PC-9 (cell line): Measurements from ENCODE around the gene BRCA1. TPM values are rescaled to one million over a fixed set of nuclear protein-coding genes. Genes with fewer than 3 reads are reported as not detected.

Experiments used
- BruUV-seq: library from RNA; stranded (reverse); fragments of 400-500 nt; replicated peaks from 2 replicates; lab custom pipeline; 2021; lab: Mats Ljungman, UMichigan
- CTCF ChIA-PET: fragments of 300-600 bp; sonication (Branson Sonifier 250); formaldehyde crosslinking; loops from one replicate; lab custom pipeline; 2022; ENCODE audit warnings: antibody characterized with exemption; lab: Charles Lee
- POLR2A ChIA-PET: fragments of 300-600 bp; sonication (Branson Sonifier 250); formaldehyde crosslinking; loops from one replicate; lab custom pipeline; 2022; ENCODE audit warnings: antibody characterized with exemption; ENCODE audit not compliant: unreplicated experiment; lab: Charles Lee
- DNase-seq, 2 experiments: peaks; one replicate each; pipeline versions ENCODE4 v3.0.0 to v3.0.0-alpha.2; 2015 to 2022; ENCODE audit warnings: mixed read lengths in 1 of 2
- H2AFZ ChIP-seq: fragments of 200-600 bp; sonication (generic); 2 replicates; pipeline ENCODE4 v1.8.1; 2017; ENCODE audit warnings: antibody characterized with exemption
- H3F3A ChIP-seq: fragments of 200-600 bp; sonication (generic); 2 replicates; pipeline ENCODE4 v1.8.1; 2017; ENCODE audit warnings: antibody characterized with exemption, mild to moderate bottlenecking, low read depth; ENCODE audit not compliant: insufficient read depth
- H3K27ac ChIP-seq: fragments of 200-600 bp; sonication (generic); 2 replicates; pipeline ENCODE4 v1.6.1; 2016; ENCODE audit warnings: mixed run types
- H3K27me3 ChIP-seq: fragments of 200-600 bp; sonication (generic); 2 replicates; pipeline ENCODE4 v1.6.1; 2016; ENCODE audit warnings: low read depth, mixed run types; ENCODE audit not compliant: insufficient read depth
- H3K36me3 ChIP-seq: fragments of 200-600 bp; sonication (generic); 2 replicates; pipeline ENCODE4 v1.6.1; 2016; ENCODE audit warnings: low read depth, mixed run types
- H3K4me1 ChIP-seq: fragments of 200-600 bp; sonication (generic); replicated peaks from 2 replicates; pipeline ENCODE4 v1.6.1; 2016; ENCODE audit warnings: mixed run types; ENCODE audit not compliant: insufficient read depth
- H3K4me2 ChIP-seq: fragments of 200-600 bp; sonication (generic); 2 replicates; pipeline ENCODE4 v1.6.1; 2017; ENCODE audit warnings: mixed run types
- H3K4me3 ChIP-seq: fragments of 200-600 bp; sonication (generic); 2 replicates; pipeline ENCODE4 v1.6.1; 2016; ENCODE audit warnings: mixed run types
- H3K79me2 ChIP-seq: fragments of 200-600 bp; sonication (generic); 2 replicates; pipeline ENCODE4 v1.6.1; 2017; ENCODE audit warnings: low read depth, mixed run types
- H3K9me2 ChIP-seq: fragments of 200-600 bp; sonication (generic); 2 replicates; pipeline ENCODE4 v1.8.1; 2017; ENCODE audit warnings: mild to moderate bottlenecking; ENCODE audit not compliant: insufficient read depth
- H3K9me3 ChIP-seq: fragments of 200-600 bp; sonication (generic); 2 replicates; pipeline ENCODE4 v1.8.1; 2016; ENCODE audit warnings: low read depth; ENCODE audit not compliant: insufficient read depth
- H4K20me1 ChIP-seq: fragments of 200-600 bp; sonication (generic); 2 replicates; pipeline ENCODE4 v1.8.1; 2017; ENCODE audit not compliant: insufficient read depth
- CTCF ChIP-seq: fragments of 200-600 bp; sonication (generic); conservative IDR thresholded peaks from 2 replicates; pipeline ENCODE4 v1.6.1; 2017; ENCODE audit warnings: mixed run types, antibody characterized with exemption, mild to moderate bottlenecking, moderate library complexity
- EZH2 ChIP-seq: fragments of 200-600 bp; sonication (generic); IDR thresholded peaks from 2 replicates; pipeline ENCODE4 v1.8.0; 2017; ENCODE audit warnings: antibody characterized with exemption, low read depth
- intact Hi-C: fragments of 100-400 bp; cut with micrococcal nuclease; formaldehyde crosslinking; loops from one replicate; pipeline ENCODE4 v1.10.0; 2022; ENCODE audit not compliant: unreplicated experiment
- total RNA-seq: library from RNA; stranded (reverse); gene quantifications from 2 replicates; pipeline ENCODE4 v1.2.3, GENCODE V29; 2021

Gene BRCA1
- total RNA-seq, 1 experiment from 2014 or later: 52.0 TPM

- ChIA-PET POLR2A (no interaction called here), CTCF (no interaction called here)
- Histone ChIP-seq H2AFZ (no peak overlapping the region), H3K9me2 (no peaks in the 10 kb centered on the region), H3K27ac (no peak overlapping the region), H3K4me1 (no peaks in the 10 kb centered on the region), H3K27me3 (no peaks in the 10 kb centered on the region), H3K4me3 (no peak overlapping the region), H3K9me3 (no peaks in the 10 kb centered on the region), H3K79me2 (no peaks in the 10 kb centered on the region), H3K4me2 (no peak overlapping the region), H3K36me3 (peaks cover 5% of the 10 kb centered on the region; the same call in 1 of the 2 replicates), H4K20me1 (no peaks in the 10 kb centered on the region), H3F3A (no peaks in the 10 kb centered on the region)
- DNase-seq: no peak
- no peak for TF ChIP-seq EZH2
- TF ChIP-seq CTCF: no peak
- intact Hi-C loops: no loop called here
- no TSS peak for BruUV-seq
These were observed 73.2 kb downstream of the BRCA1 start for GRCh38 chr17:43051969-43052368.

GRCh38 chr17:43044024-43044423 is 81.1 kb downstream of the BRCA1 start:
- no peak for DNase-seq
- H3K79me2 ChIP-seq: no peaks in the 10 kb centered on the region
- BruUV-seq: no TSS peak
- H3K27ac ChIP-seq: no peak overlapping the region
- ChIA-PET POLR2A (no interaction called here), CTCF (no interaction called here)
- H3K4me3 ChIP-seq: no peak overlapping the region
- H3K4me2 ChIP-seq: no peak overlapping the region
- H4K20me1 ChIP-seq: no peaks in the 10 kb centered on the region
- H3K9me2 ChIP-seq: no peaks in the 10 kb centered on the region
- 0 out of 2 replicates have a peak, but pooled peaks cover 3% of the 10 kb centered on the region for H3F3A ChIP-seq
- peaks cover 5% of the 10 kb centered on the region; the same call in 1 of the 2 replicates for H3K36me3 ChIP-seq
- TF ChIP-seq EZH2 (no peak), CTCF (no peak)
- no peak overlapping the region for H2AFZ ChIP-seq
- intact Hi-C loops: no loop called here
- no peaks in the 10 kb centered on the region for H3K27me3 ChIP-seq
- no peaks in the 10 kb centered on the region for H3K4me1 ChIP-seq
- H3K9me3 ChIP-seq: no peaks in the 10 kb centered on the region

GRCh38 chr17:43043307-43043706 is 81.9 kb downstream of the BRCA1 start:
- Histone ChIP-seq H3K9me3 (no peaks in the 10 kb centered on the region), H3K27me3 (no peaks in the 10 kb centered on the region), H3K4me1 (no peaks in the 10 kb centered on the region), H3F3A (0 out of 2 replicates have a peak, but pooled peaks cover 3% of the 10 kb centered on the region), H3K9me2 (no peaks in the 10 kb centered on the region), H3K79me2 (no peaks in the 10 kb centered on the region), H3K4me2 (no peak overlapping the region), H3K36me3 (peaks cover 5% of the 10 kb centered on the region; the same call in 1 of the 2 replicates), H2AFZ (no peak overlapping the region), H3K4me3 (no peak overlapping the region), H4K20me1 (no peaks in the 10 kb centered on the region), H3K27ac (no peak overlapping the region)
- ChIA-PET POLR2A (no interaction called here), CTCF (interaction anchor here (0.6 kb wide), 1 partner anchor 60 kb away, joined by 3 read pairs; no protein-coding TSS in a partner anchor)
- DNase-seq: no peak
- TF ChIP-seq EZH2 (no peak), CTCF (no peak)
- intact Hi-C loops: no loop called here
- no TSS peak for BruUV-seq
